NCI-H748 (cell line): Measurements from ENCODE around the gene RNF19B.
"Not testable (repeated sequence)": the region's sequence is repeated elsewhere in the genome, so short reads cannot be mapped to it uniquely, and the experiment has no call there.

Experiments used
- DNase-seq: peaks from one replicate; lab custom pipeline; 2025; ENCODE audit not compliant: unreplicated experiment; lab: John Stamatoyannopoulos, UW

The RNF19B gene

DNA sequence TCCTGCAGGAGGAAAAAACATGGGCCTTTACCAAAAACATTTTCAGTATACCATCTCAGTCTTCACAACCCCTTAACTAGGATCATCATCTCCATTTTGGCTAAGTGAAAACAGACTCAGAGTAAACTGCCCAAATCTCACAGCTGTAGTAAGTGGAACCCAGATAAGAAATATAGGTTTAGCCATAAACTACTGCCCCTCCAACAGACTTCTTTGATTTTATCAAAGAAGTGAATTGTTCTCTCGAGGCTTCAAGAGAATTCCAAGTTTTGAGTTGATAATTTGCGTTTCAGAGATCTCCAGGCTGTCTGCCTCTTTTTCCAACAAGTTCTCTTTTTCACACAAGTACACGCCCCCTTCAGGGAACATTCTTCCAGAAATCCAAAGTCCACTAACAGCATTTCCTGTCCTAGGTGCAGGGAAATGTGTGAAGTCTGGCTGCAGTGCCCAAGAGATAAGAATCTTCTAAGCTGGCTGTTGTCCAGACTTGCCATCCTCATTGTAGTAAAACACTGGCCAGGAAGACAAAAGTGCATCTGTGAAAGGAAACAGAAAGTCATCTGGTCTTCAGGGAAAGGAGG is 30.8 kb downstream of the RNF19B start:
- no peak for DNase-seq

DNA sequence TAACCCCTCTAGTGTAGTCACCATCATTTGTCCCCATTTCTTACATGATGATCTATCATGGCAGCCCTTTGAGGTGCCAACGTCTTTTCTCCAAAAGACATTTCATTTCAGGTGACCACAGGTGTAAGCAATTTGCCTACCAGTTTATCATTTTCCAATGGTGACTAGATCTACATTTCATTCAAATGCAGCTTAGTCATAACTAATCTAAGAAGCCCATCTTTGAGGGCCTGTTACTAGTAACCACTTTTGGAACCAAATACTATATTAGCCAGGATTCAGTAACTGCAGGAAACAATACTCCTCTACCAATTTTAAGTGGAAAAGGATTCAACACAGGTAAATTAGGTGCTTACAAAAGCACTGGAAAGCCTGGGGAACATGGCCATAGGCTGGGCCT is 32.8 kb downstream of the RNF19B start:
- no peak for DNase-seq

DNA sequence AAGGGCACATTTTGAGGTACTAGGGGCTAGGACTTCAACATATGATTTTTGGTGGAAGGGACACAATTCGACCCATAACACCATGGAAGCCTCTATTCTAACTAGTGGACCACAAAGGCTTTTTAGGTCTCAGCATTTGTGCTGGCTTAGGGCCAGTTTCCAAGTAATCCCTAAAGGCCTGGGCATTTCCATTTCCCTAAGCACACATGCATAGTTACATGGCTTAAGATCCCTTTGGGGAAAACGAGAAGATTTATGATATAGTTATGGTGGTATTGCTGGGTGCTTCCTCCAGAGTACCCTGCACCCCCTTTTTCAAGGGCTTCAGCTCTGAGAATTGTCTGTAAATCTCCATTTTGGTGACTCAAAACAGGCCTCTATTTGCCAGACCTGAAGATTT is 35.2 kb downstream of the RNF19B start:
- DNase-seq: no peak

DNA sequence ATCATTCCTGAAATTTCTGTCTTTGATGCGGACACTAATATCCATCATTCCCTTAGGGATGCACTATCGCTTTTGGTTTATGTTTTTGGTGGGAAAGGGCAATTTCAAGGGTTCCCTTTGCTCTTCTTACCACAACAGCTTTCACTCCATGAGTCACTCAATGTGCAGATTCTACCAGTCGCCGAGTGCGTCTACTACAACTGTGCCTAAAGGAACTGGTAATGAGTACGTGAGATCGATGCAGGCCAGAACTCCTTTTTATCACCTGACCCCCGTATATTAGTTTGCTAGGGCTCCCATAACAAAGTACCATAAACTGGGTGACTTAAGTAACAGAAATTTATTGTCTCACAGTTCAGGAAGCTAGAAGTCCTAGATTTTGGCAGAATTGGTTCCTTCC is 35.9 kb downstream of the RNF19B start:
- no peak for DNase-seq

DNA sequence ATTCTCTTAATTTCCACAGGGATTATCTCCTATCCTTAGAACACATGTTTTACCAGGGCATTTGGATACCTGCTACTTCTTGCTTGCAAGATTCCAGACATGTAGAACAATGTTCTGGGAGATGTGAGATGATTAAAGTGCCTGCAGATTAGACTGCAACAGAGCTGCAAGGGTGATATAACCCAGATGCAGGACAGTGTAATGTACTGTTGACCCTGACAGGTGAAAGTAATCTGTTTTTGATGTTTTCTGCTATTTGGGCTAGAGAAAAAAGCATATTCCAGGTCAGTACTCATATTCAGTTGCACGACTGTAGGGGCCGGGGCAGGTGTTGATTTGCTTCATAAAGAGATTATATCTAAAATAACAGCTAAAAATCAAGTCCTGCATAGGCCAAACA is 36.3 kb downstream of the RNF19B start:
- DNase-seq: no peak

- DNase-seq: no peak
Observed at GRCh38 chr1:32927441-32927840, 37.2 kb downstream of the RNF19B start.

DNA sequence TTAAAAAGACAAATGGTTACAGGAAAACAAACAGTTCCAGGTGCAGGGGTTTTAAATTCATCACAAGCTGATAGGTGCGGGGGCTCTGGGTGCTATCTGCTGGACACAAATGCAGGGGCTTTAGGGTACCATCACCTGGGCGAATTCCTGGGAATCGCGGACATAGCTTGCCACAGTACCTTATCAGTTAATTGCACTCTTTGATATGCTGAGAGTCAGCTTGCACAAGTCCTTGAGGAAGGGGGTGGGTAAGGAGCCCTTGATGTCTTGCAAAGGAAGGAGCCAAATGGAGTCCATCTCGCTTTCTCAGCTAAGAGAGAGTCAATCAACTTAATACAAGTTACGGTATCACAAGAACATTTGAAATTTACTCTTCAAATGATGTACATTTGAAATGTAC is 38.0 kb downstream of the RNF19B start:
- DNase-seq: no peak

- no peak for DNase-seq
Observed at GRCh38 chr1:32925403-32926162, 39.0 kb downstream of the RNF19B start.

GRCh38 chr1:32924881-32925344 is 39.7 kb downstream of the RNF19B start:
- no peak for DNase-seq

DNA sequence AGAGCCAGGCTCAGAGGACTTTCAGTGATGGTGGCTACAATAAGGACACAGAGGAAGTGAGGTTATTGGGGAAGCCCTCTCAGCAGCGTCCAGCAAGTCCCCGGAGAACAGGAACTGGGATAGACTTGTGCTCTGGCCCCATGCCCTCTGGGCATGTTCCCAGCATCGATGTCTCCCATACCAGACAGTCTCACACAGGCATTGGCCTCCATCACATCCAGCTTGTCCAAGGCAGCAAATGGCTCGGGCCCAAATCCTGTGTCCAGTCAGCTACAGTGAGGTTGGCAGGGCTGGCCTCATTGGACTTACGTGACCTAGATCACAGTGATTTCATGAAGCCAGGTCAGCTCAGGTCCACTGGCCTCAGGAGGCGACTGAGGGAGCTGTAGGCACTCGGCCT is 43.8 kb downstream of the RNF19B start:
- DNase-seq: no peak

DNA sequence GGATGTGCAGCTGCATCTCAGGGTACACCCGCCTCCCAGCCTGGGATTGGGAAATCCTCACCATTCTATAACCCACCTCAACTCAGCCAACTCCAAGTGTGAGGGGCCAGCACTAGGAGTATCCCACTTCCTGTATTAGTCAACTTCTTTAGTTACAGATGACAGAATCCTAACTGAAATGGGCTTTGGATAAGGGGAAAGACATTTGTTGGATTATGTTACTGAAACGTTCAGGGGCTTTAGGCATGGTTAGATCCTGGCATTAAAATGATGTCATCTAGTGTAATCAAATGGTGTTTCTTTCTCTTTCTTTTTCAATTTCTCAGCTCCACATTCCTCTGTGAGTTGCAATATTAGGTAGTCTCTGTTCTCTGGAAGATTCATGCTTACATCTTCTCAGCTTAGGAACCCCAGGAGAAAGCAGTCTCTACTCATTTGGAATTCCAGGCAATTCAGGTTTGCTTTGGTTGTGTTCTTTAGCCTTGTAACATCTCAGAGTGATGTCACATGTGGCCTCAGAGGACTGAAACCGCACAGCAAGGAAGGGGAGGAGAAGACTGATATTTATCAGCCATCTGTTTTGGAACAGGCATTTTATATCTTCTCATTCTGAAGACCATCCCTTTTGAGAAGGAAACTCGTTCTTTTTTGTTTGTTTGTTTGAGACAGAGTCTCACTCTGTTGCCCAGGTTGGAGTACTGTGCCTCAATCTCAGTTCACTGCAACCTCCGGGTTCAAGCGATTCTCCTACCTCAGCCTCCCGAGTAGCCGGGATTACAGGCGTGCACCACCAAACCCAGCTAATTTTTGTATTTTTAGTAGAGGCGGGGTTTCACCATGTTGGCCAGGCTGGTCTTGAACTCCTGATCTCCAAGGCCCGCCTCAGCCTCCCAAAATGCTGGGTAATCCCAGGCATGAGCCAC is 44.5 kb downstream of the RNF19B start:
- DNase-seq: no peak

- DNase-seq: no peak
Observed at GRCh38 chr1:32918179-32918578, 46.4 kb downstream of the RNF19B start.

DNA sequence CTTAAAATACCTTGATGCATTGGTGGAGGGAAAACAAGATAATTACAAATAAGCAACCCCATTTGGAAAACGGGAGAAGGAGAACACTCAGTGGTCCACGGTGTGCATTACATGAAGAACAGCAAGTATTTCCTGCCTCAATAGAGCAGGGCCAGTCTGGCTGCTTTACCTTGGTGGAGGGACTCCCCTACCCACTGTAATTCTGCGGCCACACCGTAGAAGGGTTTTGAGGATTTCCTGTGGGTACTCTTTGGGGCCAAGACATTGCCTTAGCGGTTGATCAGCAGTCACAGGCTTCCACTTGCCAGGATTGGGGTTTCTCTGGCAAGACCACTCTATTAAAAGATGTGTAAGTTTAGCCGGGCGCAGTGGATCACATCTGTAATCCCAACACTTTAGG is 47.1 kb downstream of the RNF19B start:
- no peak for DNase-seq

GRCh38 chr1:32915766-32916706 is 48.6 kb downstream of the RNF19B start:
- no peak for DNase-seq

DNA sequence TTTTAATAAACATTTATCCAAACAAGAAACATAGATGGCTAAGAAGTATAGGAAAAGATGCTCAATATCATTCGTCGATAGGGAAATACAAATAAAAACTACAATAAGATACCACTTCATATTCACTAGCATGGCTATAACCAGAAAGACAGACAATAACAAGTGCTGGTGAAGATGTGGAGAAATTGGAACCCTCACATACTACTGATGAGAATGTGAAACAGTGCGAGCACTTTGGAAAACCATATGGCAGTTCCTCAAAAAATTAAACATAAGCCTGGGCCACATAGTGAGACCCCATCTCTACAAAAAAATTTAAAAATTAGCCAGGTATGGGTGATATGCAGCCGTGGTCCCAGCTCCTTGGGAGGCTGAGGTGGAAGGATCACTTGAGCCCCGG is 54.3 kb downstream of the RNF19B start:
- DNase-seq: no peak

DNA sequence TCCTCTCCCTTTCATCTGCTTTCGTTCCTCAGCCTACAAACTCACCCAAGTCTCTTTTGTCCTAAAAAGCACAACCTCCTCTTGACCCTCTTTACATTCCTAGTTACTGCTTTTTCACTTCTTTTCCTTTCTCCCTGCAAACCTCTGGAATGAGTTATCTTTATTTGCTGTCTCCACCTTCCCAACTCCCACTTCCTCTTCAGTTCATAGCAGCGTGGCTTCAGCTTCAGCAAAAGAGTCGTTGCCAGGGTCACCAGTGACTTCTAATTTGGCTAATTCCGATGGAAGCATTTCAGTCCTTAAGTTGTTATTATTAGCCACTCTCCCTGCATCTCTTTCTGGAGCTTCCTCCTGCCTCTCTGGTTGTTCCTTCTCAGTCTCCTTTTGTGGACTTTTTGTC is 57.2 kb downstream of the RNF19B start:
- no peak for DNase-seq

- no peak for DNase-seq
Observed at GRCh38 chr1:32906654-32907053, 58.0 kb downstream of the RNF19B start.

- DNase-seq: not testable (repeated sequence)
Observed at GRCh38 chr1:32905588-32905987, 59.0 kb downstream of the RNF19B start.

DNA sequence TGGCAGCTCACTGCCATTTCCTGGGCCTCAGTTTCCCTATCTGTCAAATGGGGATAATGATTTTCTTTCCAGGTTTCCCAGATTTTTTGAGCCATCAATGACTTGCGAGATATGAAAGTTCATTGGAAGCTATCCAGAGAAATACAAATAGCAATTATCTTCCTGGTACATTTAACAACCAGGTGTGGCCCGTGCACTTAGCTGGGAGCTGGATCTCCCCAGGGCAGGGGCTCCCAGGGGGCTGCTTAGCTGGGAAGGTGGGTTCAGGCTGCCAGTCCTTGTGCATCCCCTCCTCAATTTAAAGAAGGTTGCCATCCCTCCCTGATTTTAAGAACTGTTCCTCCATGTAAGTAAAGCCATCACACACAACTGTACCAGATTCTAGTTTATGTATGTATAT is 59.8 kb downstream of the RNF19B start:
- peak; percentile 16 for DNase-seq

GRCh38 chr1:32903991-32904785 is 60.4 kb downstream of the RNF19B start:
- no peak for DNase-seq
